GM19372 (cell line): Measurements from ENCODE around the gene SECTM1.

ENCODE experiments used
- ATAC-seq: cut with Tn5 transposase; IDR thresholded peaks from one replicate; pipeline ENCODE4 v1.9.1; 2021; ENCODE audit warnings: mild to moderate bottlenecking, low read depth, moderate library complexity; ENCODE audit not compliant: unreplicated experiment

SECTM1 gene

DNA sequence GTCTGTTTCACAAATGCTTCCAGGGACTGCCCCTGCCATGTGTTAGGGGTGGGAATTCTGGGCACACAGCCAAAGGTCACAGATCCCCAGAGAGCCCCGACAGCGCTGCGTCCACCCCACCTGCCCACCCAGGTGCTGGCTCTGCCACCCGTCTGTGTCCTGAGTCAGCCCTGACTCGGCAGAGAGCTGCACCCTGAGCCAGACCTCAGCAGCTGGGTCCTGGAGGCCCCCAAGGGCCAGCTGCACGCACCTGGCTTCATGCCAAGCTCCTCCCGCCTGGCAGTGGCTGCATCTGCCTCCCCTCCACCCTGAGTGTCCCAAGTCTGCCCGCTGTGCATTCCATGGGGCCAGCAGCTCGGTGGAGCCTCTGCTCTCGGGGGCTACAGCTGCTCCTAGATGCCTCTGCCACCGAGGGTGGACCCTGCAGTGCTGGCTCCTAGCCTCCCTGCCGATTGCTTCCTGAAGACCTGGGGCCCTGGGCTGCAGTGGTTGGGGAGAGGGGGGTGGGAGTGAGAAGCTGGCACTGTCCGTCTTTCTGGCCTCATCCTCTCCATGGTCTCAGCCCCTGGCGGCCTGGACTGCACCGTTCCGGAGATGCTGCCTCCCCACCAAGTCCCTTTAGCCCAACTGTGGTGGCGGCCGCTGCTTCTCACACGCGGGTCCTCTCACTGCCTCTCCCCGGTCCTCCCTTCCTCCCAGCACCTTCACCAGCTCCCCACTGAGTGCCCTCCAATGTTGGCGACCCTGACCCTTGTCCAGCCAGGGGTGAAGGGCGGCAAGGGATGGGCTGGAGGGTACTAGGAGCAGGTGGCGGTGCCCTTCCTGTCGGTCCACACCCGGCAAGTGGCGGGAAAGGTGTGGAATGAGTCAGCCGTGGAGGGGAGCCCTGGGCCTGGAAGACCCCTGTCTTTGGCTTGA is 3.0 kb downstream of the SECTM1 start:
- no peak for ATAC-seq

DNA sequence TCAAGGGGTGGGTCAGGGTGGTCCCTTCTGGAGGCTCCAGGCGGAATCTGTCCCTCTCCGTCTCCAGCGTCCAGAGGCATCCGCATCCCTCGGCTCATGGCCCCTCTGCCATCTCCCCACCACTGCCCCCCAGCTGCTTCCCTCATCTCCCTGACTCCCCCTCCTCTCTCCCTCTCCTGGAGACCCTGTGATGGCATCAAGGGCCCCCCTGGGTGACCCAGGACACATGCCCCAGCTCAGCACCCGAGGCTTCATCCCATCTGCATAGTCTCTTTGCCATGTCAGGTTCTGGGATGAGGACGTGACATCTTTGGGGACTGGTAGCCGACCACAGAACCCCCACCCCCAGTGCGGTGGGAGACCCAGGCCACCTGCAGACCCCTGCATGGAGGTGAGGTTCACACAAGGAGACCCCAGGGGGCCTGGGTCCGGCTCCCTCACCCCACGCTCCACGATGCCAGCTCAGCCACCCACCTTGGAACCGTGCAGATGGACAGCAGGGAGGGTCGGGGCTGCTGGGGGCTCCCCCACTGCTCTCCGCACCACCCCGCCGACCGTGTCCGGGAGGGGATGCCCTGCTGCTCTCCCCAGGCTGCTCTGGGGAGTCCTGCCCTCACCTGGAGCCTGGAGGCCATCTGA is 3.8 kb downstream of the SECTM1 start:
- ATAC-seq = no peak

DNA sequence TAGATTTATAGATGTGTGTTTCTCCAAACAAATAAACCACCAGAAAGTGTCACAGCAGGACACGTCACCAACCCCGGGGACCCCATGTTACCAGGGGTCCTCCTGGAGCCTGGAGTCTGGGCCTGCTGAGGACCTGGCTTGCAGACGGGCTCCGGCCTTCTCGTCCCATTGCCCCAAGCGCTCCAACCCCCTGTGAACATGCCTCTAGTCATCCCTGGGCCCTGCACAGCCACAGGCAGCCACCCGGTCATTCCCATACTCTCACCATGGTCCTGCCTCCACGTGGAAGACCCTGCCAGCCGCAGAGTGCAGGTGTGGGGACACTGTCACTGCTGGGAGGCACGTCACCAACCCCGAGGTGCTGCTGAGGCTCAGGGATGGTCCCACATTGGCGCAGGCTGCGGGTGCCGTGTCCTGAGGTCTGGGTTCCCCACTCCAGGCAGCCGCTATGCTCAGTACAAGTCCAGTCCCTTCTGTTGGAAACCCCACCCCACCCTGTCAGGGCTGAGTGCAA is 4.5 kb downstream of the SECTM1 start:
- ATAC-seq = no peak

DNA sequence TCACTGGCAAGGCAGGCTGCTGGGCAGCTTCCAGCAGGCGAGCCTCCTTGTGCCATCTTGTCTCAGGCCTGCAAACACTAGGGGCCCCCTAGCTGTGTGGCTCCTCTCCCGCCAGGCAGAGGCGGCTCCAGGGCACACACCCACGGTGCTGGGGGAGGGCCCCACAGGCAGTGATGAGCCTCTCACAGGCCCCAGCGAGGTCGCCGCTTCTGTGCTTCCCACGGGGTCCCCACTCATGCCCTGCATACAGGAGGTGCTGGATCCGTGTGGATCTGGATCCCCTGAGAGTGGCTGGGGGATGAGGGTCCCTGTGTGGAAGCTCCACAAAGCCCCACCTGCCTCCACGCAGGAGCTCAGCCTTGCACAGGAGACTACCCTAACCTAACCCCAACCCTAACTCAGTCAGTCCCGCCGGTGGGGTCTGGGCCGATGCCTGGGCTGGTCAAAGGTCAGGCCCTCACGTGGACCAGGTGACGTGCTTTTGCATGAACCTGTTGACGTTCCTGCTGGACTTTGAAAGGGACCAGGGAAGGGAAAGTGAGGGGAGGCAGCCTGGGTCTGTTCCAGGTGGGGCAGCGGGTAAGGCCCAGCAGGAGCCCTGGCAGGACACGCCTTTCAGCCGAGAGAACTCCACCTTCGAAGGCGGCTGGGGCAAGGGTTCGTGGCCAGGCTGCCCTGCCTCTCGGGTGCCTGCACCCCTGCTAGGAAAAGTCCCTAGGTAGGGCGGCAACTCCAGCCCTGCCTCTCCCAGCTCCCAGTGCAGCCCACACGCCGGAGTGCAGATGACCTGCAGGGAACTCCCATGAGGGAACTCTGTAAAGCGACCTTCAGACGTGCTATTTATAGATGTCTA is 5.2 kb downstream of the SECTM1 start:
- ATAC-seq = no peak

DNA sequence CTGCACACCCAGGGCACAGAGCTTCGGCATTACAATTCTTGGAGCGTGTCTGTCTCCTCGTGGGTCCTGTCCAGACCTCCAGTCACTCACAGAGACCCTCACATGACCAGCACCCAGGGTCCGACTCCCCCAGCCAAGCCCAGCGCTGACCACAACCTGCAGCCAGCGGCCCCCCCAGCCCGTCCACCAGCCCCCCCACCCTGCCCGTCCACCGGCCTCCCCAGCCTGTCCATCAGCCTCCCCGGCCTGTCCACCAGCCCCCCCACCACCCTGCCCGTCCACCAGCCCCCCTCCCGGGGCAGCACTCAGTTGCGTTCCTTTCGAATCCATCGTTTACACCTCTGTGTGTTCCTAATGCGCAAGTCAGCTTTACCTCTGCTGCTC is 5.8 kb downstream of the SECTM1 start:
- no peak for ATAC-seq

DNA sequence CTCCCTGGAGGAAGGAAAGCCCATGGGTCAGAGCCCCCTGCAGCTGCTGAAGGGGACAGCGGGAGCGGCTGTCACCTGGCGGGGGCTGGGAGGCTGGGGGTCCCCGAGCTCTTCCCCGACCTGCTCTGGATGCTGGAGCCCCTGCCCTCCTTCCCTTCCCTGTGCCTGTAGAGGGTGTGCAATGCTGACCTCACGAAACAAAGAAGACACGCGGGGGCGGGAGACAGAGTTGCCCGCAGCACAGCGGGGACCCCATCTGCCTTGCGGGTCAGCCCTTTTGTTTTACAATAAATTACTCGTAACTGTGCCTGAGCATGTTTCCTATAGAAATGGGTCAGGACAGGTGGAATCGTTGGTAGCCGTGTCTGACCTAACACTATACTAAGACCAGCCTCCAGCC is 6.3 kb downstream of the SECTM1 start:
- ATAC-seq = no peak

DNA sequence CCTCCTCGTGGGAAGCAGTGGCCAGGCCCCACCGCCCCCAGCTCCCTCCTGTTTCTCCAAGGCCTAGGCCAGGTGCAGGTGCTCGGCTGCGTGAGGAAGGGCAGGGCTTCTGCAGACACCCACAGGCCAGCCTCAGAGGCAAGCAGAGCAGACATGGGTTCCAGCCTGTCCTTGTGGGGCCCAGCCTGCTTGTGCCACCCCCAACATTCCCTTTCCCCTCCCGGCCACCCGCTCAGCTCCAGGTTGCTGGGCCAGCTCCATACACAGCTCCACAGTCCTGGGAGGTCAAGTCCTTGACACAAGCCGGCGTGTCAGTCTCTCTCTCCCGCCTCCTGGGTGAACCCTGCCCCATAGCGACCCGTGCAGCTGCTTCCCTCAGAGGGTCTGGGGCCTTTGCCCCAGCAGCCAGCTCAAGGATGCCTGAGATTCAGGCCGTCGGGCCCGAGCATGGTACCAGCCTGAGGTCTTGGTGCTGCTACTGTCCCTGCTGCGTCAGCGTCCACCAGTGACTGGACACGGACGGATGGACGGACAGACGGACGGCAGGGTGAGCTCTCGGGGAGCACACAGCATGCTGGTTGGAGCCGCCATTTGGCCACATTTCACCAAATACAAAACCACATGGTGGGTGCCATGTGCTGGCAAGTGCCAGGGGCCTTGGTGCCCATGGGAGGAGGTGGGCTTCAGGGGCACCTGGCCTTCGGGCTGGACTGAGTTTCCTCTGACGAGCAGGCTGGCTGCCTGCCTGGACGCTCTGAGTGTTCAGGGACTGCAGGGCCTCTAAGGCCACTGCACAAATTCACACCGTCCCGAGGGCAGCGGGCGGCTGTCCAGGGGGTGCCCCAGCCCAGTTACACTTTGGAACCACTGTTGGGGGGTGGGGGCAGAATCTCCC is 8.0 kb downstream of the SECTM1 start:
- ATAC-seq = no peak

DNA sequence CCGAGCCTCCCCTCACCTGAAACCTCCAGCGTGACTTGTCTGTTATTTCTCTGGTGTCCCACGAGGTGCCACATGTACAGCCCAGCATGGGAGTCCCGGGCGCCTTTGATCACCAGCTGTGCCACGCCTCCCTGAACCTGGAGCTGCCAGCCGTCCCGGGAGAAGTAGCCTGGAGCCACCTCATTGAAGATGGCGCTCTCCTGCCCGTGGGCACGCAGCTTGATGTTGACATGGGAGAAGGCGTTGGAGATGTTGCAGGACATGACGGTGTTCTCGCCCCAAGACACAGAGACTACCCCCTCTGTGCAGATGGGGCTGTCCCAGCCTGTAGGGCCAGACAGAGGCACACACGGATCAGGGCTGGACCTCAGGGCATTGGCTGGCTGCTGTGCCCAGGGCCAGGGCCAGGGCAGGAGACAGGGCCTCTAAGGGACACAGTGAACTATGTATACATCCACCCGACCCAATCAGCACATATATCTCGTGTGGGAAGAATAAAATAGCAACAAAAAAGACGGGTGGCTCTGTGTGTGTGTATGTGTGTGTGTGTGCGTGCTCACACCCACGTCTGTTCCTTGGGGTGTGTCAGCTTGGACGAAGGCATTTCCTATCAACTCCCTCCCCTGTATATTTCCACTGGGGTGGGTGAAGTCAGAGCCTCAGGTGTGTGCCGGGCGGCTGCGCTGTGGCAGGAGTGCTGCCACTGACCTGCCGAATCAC is 8.8 kb downstream of the SECTM1 start:
- ATAC-seq = no peak

DNA sequence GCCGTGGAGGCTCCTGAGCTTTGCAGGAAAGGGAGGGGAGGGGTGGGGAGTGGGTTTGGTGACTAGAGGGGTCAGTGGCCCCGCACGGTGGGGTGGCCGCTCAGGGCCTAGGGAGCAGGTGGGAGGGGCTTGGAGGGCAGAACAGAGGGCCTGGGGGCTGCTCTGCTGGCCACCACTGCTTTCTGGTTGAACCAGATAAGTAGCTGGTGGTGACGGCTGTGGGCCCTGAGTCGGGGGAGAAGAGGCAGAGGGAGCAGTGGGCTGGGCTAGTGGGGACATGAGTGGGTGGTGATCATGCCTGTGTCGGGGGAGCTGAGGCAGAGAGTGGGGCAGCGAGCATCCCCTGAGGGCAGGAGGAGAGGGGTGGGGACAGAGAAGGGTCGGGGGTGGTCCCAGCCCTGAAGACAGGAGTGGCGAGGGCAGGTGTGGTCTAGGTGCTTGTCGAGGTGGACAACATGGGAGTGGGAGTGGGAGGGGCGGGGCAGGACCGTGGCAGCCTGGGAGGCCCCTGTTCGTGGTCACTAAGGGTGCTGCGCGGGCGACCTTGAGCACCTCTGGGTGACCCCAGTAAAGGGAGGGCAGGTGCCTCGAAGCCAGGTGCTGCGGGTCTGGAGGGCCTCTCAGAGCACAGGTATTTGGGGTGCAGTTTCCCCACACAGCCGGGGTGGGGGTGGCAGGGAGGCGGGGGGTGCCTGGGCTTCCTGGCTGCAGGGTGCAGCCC is 9.9 kb downstream of the SECTM1 start:
- ATAC-seq = no peak

DNA sequence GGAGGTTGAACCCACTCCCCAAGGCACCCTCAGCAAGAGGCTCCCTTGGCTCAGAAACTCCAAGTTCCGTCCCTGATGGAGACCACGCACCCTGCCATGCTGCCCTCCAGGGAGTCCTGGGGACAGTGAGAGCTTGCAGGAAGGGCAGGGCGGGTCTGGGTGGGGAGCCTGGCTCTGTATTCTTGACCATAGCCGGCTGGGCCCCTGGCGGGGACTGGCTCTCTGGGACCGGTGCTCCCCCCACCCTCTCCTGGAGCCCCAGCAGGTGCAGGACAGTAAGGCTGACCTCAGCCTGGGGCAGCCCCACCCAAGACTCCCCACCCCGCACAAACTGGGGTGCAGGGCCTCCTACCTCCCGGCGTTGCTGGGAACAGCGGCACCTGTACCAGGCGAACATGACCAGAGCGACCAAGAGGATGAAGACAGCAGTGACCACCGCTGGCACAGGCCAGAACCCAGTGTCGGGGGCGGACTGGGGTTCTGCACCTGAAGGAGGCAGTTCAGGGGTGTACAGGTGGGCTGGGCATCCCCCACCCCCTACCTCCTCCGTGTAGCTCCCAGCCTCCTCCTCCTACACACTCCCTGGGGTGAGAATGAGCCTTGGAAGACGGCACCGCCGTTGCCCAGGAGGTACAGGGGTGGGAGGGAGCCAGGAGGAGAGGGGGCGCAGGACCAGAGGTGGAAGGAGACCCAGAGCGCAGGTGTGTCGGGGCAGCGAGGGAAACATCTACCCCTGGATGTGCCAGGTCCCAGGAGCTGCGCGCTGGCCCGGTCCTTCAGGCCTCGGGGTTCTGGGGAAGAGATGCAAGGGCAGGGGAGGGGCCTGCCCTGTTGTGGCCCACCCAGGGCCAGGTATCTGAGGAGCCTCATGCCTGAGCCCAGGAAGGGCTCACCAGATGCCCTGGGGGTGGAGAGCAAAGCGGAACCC is 10.8 kb downstream of the SECTM1 start:
- ATAC-seq = no peak

DNA sequence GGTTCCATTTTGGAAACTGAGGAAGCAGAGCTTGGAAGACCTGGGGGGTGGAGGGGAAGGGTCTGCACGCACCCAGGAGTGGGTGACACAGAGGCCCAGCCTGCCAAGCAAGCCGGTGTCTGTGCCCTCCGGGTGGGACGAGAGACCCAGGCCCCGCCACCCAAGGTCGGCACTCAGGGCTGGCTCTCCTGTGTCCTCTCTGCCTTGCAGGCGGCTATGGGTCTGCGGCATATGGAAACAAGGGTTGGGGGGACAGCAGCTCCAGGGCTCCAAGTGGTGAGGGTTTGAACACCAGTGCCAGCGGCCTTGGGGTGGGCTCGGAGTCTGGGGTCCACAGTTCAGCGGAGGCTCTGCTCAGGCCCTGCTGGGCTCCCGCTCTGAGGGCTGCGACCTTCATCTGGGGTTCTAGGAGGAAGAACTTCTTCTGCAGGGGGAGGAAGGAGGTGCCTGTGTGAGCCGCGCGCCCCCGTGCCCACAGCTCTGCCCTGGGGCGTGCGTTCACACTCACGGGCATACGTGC is 11.6 kb downstream of the SECTM1 start:
- no peak for ATAC-seq

DNA sequence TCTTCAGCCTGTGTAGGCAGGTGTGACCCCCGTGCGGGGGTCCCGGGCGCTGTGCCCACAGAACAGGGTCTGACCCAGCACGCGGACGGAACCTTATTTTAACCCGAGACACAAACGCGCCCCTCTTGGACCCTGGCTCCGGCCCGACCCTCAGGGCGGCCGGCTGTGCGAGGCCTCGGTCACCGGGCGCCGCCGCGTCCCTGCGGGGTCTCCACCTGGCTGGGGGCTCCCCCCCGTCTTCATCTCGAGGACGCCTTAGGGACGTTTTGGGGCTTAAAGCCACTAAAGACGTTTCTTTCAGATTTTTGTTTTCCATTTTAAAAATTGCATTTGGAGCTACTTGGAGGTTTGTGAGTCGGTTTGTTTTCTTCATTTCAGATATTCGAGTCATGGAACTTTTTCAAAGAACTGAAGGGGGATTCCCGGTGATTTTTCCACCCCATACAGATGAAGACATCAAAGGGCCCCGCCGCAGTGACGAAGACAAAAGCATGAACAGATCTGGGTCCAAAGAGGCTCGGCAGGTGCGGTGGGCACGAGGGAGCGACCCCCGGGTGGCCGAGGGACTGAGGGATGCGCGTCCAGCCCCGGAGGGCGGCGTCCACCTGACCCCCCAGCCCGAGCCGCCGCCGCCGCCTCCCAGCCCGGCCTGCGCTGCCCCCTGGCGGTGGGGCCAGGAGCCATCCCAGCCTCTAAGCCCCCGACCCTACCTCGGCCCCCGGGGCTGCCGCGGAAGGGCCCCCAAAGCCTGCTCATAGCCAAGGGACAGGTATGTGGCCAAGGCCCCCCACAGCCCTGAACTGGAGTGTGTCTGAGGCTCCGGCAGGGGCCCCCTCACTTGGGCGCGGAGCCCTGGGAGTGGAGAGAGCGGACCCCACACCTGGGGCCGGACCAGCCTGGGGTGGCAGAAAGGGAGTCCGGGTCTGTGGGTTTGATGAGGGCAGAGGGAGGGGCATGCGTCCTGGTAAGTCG is 12.3 kb downstream of the SECTM1 start:
- ATAC-seq = no peak

DNA sequence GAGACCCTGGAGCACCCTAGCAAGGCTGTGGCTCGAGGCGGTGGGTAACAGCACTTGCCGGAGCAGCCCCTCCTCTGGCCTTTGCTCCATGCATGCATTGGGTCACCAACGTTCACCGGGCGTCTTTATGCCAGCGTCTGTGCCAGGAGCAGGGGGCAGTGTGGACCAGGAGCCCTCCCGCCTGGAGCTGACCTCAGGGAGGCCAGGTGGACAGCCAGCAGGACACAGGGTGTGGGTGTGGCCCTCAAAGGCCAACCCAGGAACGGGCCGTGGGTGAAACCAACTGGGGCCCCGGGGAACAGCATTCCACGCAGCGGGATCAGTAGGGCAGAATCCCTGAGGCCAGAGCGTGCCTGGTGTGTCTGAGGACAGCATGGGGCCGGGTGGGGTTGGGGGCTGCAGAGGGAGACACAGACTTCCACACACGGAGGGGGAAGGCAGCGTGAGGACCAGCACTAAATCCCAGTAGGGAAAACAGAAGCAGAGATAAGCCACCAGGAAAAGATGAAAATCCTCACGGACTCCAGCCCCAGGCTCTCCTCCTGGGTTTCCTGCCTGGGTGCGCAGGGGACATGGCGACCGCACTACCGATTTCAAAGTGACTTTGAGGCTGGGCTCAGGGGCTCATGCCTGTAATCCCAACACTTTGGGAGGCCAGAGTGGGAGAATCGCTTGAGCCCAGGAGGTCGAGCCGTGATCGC is 13.3 kb downstream of the SECTM1 start:
- ATAC-seq = no peak

DNA sequence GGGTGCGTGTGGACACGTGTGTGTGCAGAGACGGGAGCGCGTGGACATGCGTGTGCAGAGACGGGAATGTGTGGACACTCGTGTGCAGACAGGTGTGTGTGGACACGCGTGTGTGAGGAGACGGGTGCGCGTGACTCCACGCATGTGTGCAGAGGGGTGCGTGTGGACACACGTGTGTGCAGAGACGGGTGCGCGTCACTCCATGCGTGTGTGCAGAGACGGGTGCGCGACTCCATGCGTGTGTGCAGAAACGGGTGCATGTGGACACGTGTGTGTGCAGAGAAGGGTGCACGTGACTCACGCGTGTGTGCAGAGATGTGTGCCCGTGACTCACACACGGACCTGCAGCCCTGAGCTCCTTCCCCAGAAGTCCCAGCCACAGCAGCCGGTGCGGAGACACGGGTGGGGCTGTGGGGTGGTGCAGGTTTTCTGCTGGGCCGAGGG is 13.9 kb downstream of the SECTM1 start:
- no peak for ATAC-seq

DNA sequence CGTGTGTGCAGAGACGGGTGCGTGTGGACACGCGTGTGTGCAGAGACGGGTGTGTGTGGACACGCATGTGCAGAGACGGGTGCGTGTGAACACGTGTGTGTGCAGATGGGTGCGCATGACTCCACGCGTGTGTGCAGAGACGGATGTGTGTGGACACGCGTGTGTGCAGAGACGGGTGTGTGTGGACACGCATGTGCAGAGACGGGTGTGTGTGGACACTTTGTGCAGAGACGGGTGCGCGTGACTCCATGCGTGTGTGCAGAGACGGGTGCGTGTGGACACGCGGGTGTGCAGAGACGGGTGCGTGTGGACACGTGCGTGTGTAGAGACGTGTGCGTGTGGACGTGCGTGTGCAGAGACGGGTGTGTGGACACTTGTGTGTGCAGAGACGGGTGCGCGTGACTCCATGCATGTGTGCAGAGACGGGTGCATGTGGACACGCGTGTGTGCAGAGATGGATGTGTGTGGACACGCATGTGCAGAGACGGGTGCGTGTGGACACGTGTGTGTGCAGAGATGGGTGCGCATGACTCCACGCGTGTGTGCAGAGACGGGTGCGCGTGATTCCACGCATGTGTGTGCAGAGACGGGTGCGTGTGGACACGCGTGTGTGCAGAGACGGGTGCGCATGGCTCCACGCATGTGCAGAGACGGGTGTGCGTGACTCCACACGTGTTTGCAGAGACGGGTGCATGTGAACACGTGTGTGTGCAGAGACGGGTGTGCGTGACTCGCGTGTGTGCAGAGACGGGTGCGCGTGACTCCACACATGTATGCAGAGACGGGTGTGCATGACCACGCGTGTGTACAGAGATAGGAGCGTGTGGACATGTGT is 14.6 kb downstream of the SECTM1 start:
- ATAC-seq = no peak
